Measurements from ENCODE around the gene ACKR1.

The ACKR1 gene

GRCh38 chr1:159177272-159177907 lies 27.3 kb upstream of the ACKR1 start:
- H3K4me3 ChIP-seq (ENCODE audit: low read depth, low read length) = no peak overlapping the region
- no peak for TF ChIP-seq CTCF (IDR thresholded peaks at IDR 0.05; ENCODE audit: low read depth, low read length, missing control alignments)
- no peak for DNase-seq (ENCODE audit: low read depth)

GRCh38 chr1:159179906-159180305 lies 24.8 kb upstream of the ACKR1 start:
- TF ChIP-seq CTCF (IDR thresholded peaks at IDR 0.05; ENCODE audit: low read depth, low read length, missing control alignments) = no peak
- no peak overlapping the region for H3K4me3 ChIP-seq (ENCODE audit: low read depth, low read length)
- DNase-seq (ENCODE audit: low read depth) = no peak

- no peak for TF ChIP-seq CTCF (IDR thresholded peaks at IDR 0.05; ENCODE audit: low read depth, low read length, missing control alignments)
- H3K4me3 ChIP-seq (ENCODE audit: low read depth, low read length) = no peak overlapping the region
- DNase-seq (ENCODE audit: low read depth) = no peak
These were observed 24.2 kb upstream of the ACKR1 start for GRCh38 chr1:159180516-159180915.

GRCh38 chr1:159181328-159182024 lies 23.2 kb upstream of the ACKR1 start:
- no peak for TF ChIP-seq CTCF (IDR thresholded peaks at IDR 0.05; ENCODE audit: low read depth, low read length, missing control alignments)
- DNase-seq (ENCODE audit: low read depth) = no peak

GRCh38 chr1:159184201-159184600 lies 20.5 kb upstream of the ACKR1 start:
- no peak for DNase-seq (ENCODE audit: low read depth)
- TF ChIP-seq CTCF (IDR thresholded peaks at IDR 0.05; ENCODE audit: low read depth, low read length, missing control alignments) = no peak
- no peak overlapping the region for H3K4me3 ChIP-seq (ENCODE audit: low read depth, low read length)

More at GRCh38 chr1:159181328-159182024, 23.2 kb upstream of the ACKR1 start:
- no peak overlapping the region for H3K4me3 ChIP-seq (ENCODE audit: low read depth, low read length)

- H3K4me3 ChIP-seq (ENCODE audit: low read depth, low read length) = no peak overlapping the region
- DNase-seq (ENCODE audit: low read depth) = no peak
- TF ChIP-seq CTCF (IDR thresholded peaks at IDR 0.05; ENCODE audit: low read depth, low read length, missing control alignments) = no peak
These were observed 19.6 kb upstream of the ACKR1 start for GRCh38 chr1:159185121-159185520.

GRCh38 chr1:159187033-159187432 lies 17.6 kb upstream of the ACKR1 start:
- no peak for TF ChIP-seq CTCF (IDR thresholded peaks at IDR 0.05; ENCODE audit: low read depth, low read length, missing control alignments)
- no peak for DNase-seq (ENCODE audit: low read depth)
- H3K4me3 ChIP-seq (ENCODE audit: low read depth, low read length) = no peak overlapping the region

Data from GM12864 (cell line).